Heart left ventricle (tissue), 13 donors: ENCODE measurements around the gene CDC14B.

Experiments used
- CTCF ChIP-seq, 12 donors: fragments of 200-600 bp; sonication (generic) in 4 of 12; IDR thresholded peaks; one replicate each; pipeline versions ENCODE4 v1.5.0 to v1.8.0; 2018 to 2022; ENCODE audit warnings: antibody characterized with exemption in 12 of 12, mild to moderate bottlenecking in 5 of 12
- POLR2A ChIP-seq, 2 donors: fragments of 450-650 bp; IDR thresholded peaks; one replicate each; pipeline ENCODE4 v1.6.1; 2017; ENCODE audit warnings: antibody characterized with exemption in 2 of 2, mild to moderate bottlenecking in 2 of 2, moderate library complexity in 2 of 2
- donor health status: ischemic (EF 13 %, LVEDD 7.1; RV severe dilation, severe dysfunction).
- donor health status: DM: no; HTN: yes; CAD: no.
- donor health status: DM: no; HTN: no; CAD: no.
- donor health status: ischemic (EF 25% LVEDD 6.9; RV normal size, moderate dysfunction).
- donor health status: ischemic (EF 25% LVEDD 5.7; RV mildly dilated, moderate dysfunction).
- donor health status: ischemic (EF 35%, LVEDD 5.7; RV mildly dilated, moderate dysfunction).
- donor health status: nonischemic (EF 11% LVEDD 7.7; RV severe dilation, severe dysfunction).
- donor health status: DM: yes; HTN: yes; CAD: no.
- donor health status: PGD.
- donor health status: ischemic (EF 29% LVEDD 5.4; RV normal size, mild dysfunction).
- donor health status: nonischemic (EF 23%, LVEDD 6.1; RV moderate dilation, normal function).

GRCh38 chr9:96487029-96487396 lies 132.6 kb downstream of the CDC14B start:
- TF ChIP-seq CTCF (IDR thresholded peaks at IDR 0.05) (no peak), POLR2A (IDR thresholded peaks at IDR 0.05) (no peak)
